ENCODE results near the gene PERM1. TPM values are rescaled to one million over a fixed set of nuclear protein-coding genes. Genes with fewer than 3 reads are reported as not detected.

PERM1 gene
- total and polyA plus RNA-seq, 9 of the 15 experiments (the other 6 are each of a cell fraction or from before 2014, with no cell fraction given) = not detected

- TF ChIP-seq POLR2G (IDR thresholded peaks at IDR 0.05; ENCODE audit: low read depth, low read length) (peak; percentile 88), NBN (IDR thresholded peaks at IDR 0.05; ENCODE audit: low read depth) (no peak), MTA2 (IDR thresholded peaks at IDR 0.05; ENCODE audit: low read depth) (no peak), GATA2 (CRISPR knock-in tag; IDR thresholded peaks at IDR 0.05) (no peak), RHOXF2B (CRISPR knock-in tag; conservative IDR thresholded peaks at IDR 0.05) (no peak), PHB (CRISPR knock-in tag; IDR thresholded peaks at IDR 0.05) (no peak), ZNF253 (CRISPR knock-in tag; conservative IDR thresholded peaks at IDR 0.05) (no peak), L3MBTL2 (IDR thresholded peaks at IDR 0.05) (0 out of 2 replicates have a peak, but pooled peaks have one; percentile 41), ARID2 (IDR thresholded peaks at IDR 0.05) (no peak), TCF7L2 (IDR thresholded peaks at IDR 0.05; ENCODE audit: low read depth, low read length) (no peak), ARHGAP35 (IDR thresholded peaks at IDR 0.05; ENCODE audit: partially characterized antibody) (no peak), STAT5B (CRISPR knock-in tag; IDR thresholded peaks at IDR 0.05) (no peak), POLR2B (IDR thresholded peaks at IDR 0.05; ENCODE audit: low read depth, partially characterized antibody) (peak; percentile 79), PTRF (tag; IDR thresholded peaks at IDR 0.05) (no peak), ETV6 (IDR thresholded peaks at IDR 0.05; ENCODE audit: borderline replicate concordance in 1 of 2, low read depth in 2 of 2, low read length in 1 of 2) (no peak), ETV6 (CRISPR knock-in tag; IDR thresholded peaks at IDR 0.05; ENCODE audit: borderline replicate concordance) (no peak), SIN3B (IDR thresholded peaks at IDR 0.05; ENCODE audit: low read depth) (peak; percentile 100), CSDE1 (IDR thresholded peaks at IDR 0.05) (no peak), HNRNPH1 (optimal IDR thresholded peaks at IDR 0.05; ENCODE audit: low read depth, low read length) (no peak), ZC3H11A (IDR thresholded peaks at IDR 0.05; ENCODE audit: low read depth, low read length) (no peak), DACH1 (IDR thresholded peaks at IDR 0.05; ENCODE audit: partially characterized antibody) (no peak), ID3 (CRISPR knock-in tag; IDR thresholded peaks at IDR 0.05) (no peak), ID3 (tag; IDR thresholded peaks at IDR 0.05) (no peak), ZNF224 (CRISPR knock-in tag; IDR thresholded peaks at IDR 0.05) (no peak)
- TF ChIP-seq, protein P1, sequence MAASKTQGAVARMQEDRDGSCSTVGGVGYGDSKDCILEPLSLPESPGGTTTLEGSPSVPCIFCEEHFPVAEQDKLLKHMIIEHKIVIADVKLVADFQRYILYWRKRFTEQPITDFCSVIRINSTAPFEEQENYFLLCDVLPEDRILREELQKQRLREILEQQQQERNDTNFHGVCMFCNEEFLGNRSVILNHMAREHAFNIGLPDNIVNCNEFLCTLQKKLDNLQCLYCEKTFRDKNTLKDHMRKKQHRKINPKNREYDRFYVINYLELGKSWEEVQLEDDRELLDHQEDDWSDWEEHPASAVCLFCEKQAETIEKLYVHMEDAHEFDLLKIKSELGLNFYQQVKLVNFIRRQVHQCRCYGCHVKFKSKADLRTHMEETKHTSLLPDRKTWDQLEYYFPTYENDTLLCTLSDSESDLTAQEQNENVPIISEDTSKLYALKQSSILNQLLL (CRISPR knock-in tag; IDR thresholded peaks at IDR 0.05; ENCODE audit: borderline replicate concordance) = no peak
- TF ChIP-seq, protein P2, sequence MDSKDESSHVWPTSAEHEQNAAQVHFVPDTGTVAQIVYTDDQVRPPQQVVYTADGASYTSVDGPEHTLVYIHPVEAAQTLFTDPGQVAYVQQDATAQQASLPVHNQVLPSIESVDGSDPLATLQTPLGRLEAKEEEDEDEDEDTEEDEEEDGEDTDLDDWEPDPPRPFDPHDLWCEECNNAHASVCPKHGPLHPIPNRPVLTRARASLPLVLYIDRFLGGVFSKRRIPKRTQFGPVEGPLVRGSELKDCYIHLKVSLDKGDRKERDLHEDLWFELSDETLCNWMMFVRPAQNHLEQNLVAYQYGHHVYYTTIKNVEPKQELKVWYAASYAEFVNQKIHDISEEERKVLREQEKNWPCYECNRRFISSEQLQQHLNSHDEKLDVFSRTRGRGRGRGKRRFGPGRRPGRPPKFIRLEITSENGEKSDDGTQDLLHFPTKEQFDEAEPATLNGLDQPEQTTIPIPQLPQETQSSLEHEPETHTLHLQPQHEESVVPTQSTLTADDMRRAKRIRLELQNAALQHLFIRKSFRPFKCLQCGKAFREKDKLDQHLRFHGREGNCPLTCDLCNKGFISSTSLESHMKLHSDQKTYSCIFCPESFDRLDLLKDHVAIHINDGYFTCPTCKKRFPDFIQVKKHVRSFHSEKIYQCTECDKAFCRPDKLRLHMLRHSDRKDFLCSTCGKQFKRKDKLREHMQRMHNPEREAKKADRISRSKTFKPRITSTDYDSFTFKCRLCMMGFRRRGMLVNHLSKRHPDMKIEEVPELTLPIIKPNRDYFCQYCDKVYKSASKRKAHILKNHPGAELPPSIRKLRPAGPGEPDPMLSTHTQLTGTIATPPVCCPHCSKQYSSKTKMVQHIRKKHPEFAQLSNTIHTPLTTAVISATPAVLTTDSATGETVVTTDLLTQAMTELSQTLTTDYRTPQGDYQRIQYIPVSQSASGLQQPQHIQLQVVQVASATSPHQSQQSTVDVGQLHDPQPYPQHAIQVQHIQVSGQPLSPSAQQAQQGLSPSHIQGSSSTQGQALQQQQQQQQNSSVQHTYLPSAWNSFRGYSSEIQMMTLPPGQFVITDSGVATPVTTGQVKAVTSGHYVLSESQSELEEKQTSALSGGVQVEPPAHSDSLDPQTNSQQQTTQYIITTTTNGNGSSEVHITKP (IDR thresholded peaks at IDR 0.05; ENCODE audit: partially characterized antibody) = no peak
Measured at GRCh38 chr1:958823-959730, 22.8 kb downstream of the PERM1 start, which contains the start of gene NOC2L (continued).

All from K562 (cell line).